HEK293 (cell line): ENCODE measurements around the gene RELCH.

Experiments used
- CTCF ChIA-PET: fragments of 350-600 bp; formaldehyde crosslinking; extraction: SDS; loops from one replicate; lab custom pipeline; 2021; ENCODE audit warnings: antibody characterized with exemption; lab: Yijun Ruan, JAX
- POLR2A ChIA-PET: fragments of 300-600 bp; formaldehyde crosslinking; extraction: SDS; loops from one replicate; lab custom pipeline; 2020; ENCODE audit warnings: antibody characterized with exemption, inconsistent platforms; lab: Yijun Ruan, JAX
- H3K27ac ChIP-seq: fragments of 200-500 bp; sonication (Bioruptor generic); 2 replicates; pipeline ENCODE4 v1.5.1; 2014; ENCODE audit warnings: low read depth, low read length, control low read depth, inconsistent platforms; ENCODE audit errors: extremely low read depth
- H3K36me3 ChIP-seq, 2 experiments: fragments of 200-500 bp in 1 of 2; sonication (Bioruptor generic) in 1 of 2; 1 replicate in 1 of 2; 2 replicates in 1 of 2; pipeline ENCODE4 v1.5.1; 2014 to 2017; ENCODE audit warnings: inconsistent platforms in 2 of 2, low read length in 2 of 2; ENCODE audit not compliant: control insufficient read depth in 2 of 2, insufficient read depth in 1 of 2
- H3K4me1 ChIP-seq: fragments of 200-500 bp; sonication (Bioruptor generic); 2 replicates; pipeline ENCODE4 v1.5.1; 2014; ENCODE audit warnings: mild to moderate bottlenecking, low read length, inconsistent platforms; ENCODE audit not compliant: control insufficient read depth, insufficient read depth
- H3K4me3 ChIP-seq: 2 replicates; pipeline ENCODE4 v1.5.1; 2011; ENCODE audit warnings: low read depth, mild to moderate bottlenecking, control low read depth, low read length, moderate library complexity
- H3K9me3 ChIP-seq: fragments of 200-500 bp; sonication (Bioruptor generic); 2 replicates; pipeline ENCODE4 v1.5.1; 2014; ENCODE audit warnings: low read depth, low read length, inconsistent platforms; ENCODE audit not compliant: control insufficient read depth, insufficient read depth
- PRDM6 ChIP-seq: fragments of 450-650 bp; formaldehyde crosslinking; IDR thresholded peaks from 2 replicates; pipeline ENCODE4 v1.5.1; 2017; ENCODE audit warnings: missing biosample characterization, missing genetic modification characterization
- SETDB1 ChIP-seq: IDR thresholded peaks from one replicate; pipeline ENCODE4 v1.6.1; 2017; ENCODE audit warnings: mild to moderate bottlenecking, low read length, moderate library complexity, mixed read lengths; ENCODE audit not compliant: insufficient read length
- ZSCAN4 ChIP-seq: fragments of 450-650 bp; formaldehyde crosslinking; IDR thresholded peaks from 2 replicates; pipeline ENCODE4 v1.5.1; 2017; ENCODE audit warnings: missing biosample characterization, missing genetic modification characterization
- TF ChIP-seq, protein P1 (sequence below): fragments of 450-650 bp; formaldehyde crosslinking; conservative IDR thresholded peaks from 2 replicates; pipeline ENCODE4 v1.5.1; 2016; ENCODE audit warnings: low read depth, missing biosample characterization, missing genetic modification characterization

RELCH gene

GRCh38 chr18:62354151-62354550 lies 167.1 kb downstream of the RELCH start (continued):
- TF ChIP-seq, protein P1, sequence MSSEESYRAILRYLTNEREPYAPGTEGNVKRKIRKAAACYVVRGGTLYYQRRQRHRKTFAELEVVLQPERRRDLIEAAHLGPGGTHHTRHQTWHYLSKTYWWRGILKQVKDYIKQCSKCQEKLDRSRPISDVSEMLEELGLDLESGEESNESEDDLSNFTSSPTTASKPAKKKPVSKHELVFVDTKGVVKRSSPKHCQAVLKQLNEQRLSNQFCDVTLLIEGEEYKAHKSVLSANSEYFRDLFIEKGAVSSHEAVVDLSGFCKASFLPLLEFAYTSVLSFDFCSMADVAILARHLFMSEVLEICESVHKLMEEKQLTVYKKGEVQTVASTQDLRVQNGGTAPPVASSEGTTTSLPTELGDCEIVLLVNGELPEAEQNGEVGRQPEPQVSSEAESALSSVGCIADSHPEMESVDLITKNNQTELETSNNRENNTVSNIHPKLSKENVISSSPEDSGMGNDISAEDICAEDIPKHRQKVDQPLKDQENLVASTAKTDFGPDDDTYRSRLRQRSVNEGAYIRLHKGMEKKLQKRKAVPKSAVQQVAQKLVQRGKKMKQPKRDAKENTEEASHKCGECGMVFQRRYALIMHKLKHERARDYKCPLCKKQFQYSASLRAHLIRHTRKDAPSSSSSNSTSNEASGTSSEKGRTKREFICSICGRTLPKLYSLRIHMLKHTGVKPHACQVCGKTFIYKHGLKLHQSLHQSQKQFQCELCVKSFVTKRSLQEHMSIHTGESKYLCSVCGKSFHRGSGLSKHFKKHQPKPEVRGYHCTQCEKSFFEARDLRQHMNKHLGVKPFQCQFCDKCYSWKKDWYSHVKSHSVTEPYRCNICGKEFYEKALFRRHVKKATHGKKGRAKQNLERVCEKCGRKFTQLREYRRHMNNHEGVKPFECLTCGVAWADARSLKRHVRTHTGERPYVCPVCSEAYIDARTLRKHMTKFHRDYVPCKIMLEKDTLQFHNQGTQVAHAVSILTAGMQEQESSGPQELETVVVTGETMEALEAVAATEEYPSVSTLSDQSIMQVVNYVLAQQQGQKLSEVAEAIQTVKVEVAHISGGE (tag by site-specific recombination): no peak

DNA sequence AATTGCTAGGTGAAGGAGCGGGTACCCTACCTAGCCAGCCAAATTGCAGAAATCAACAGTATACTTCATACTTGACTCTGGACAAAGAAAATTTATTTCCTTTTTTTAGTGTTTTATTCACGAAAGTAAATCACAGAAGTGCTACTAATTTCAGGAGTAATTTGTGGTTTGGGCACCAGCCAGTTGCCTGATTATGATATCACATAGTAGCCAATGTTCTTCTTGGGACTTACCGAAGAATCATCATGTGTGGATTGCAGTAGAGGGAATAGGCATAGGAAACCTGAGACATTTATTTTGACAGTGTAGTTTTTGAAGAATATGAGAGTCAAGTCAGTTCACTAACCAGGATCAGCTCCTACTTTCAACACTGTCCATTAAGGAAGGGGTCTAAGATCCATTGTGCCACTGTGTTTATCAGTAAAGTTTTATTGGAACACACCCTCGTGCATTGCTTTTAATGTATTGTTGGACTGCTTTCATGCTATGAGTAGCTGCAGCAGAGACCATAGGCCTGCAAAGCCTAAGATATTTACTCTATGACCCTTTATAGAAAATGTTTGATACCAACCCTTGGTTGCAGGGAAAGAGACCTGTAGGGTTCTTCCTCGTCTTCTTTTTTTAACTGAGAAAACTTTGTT lies 170.1 kb downstream of the RELCH start:
- CTCF ChIA-PET: interaction anchor here (0.6 kb wide), 1 partner anchor 417 kb away, joined by 5 read pairs; no protein-coding TSS in a partner anchor
- Histone ChIP-seq H3K27ac (no peak overlapping the region), H3K4me3 (no peak overlapping the region), H3K9me3 (no peaks in the 10 kb centered on the region), H3K36me3 (peaks cover 4 to 20% of the 10 kb centered on the region in 2 experiments), H3K4me1 (no peaks in the 10 kb centered on the region)
- no peak for TF ChIP-seq SETDB1
- TF ChIP-seq PRDM6 (tag by site-specific recombination): peak; percentile 31; the same call in 1 of the 2 replicates
- TF ChIP-seq ZSCAN4: no peak
- POLR2A ChIA-PET: interaction anchor here (1.0 kb wide), 1 partner anchor 17 kb away, joined by 4 read pairs; no protein-coding TSS in a partner anchor
